HepG2 (cell line): ENCODE results near the gene B3GNT2. TPM values are rescaled to one million over a fixed set of nuclear protein-coding genes. Genes with fewer than 3 reads are reported as not detected.

Experiments used
- ATAC-seq: fragments of 200-7000 bp; cut with Tn5 transposase; 3 replicates; pipeline ENCODE4 v1.9.1; 2020; ENCODE audit warnings: mild to moderate bottlenecking, moderate library complexity
- BruUV-seq: library from RNA; stranded (reverse); fragments of 400-500 nt; replicated peaks from 2 replicates; lab custom pipeline; 2021; lab: Mats Ljungman, UMichigan
- CTCF ChIA-PET: fragments of 300-600 bp; formaldehyde crosslinking; extraction: SDS; loops from one replicate; lab custom pipeline; 2021; ENCODE audit warnings: low total read pairs, inconsistent platforms, low intra/inter-chr PET ratio; lab: Yijun Ruan, JAX
- POLR2A ChIA-PET: fragments of 350-600 bp; sonication (Branson Sonifier 250); formaldehyde crosslinking; loops from one replicate; lab custom pipeline; 2020; ENCODE audit warnings: antibody characterized with exemption, inconsistent platforms; lab: Yijun Ruan, JAX
- DNase-seq: peaks from one replicate; pipeline ENCODE4 v3.0.0-alpha.2; 2015; ENCODE audit warnings: low spot score
- FAIRE-seq: peaks from 3 replicates; lab custom pipeline; 2011; peaks lifted over from hg19 to GRCh38; lab: Jason Lieb, UNC
- H2AFZ ChIP-seq: one replicate; pipeline ENCODE4 v1.6.1; 2011; ENCODE audit warnings: low read length, inconsistent platforms
- H3K27ac ChIP-seq: fragments of 300-600 bp; 3 replicates; pipeline ENCODE4 v1.8.0; 2011; ENCODE audit warnings: mixed run types, mild to moderate bottlenecking, mixed read lengths, low read length, inconsistent platforms; ENCODE audit not compliant: insufficient read depth; ENCODE audit errors: extremely low read length
- H3K27me3 ChIP-seq, 2 experiments: fragments of 200-600 bp in 1 of 2; 2 replicates in 1 of 2; 3 replicates in 1 of 2; pipeline versions ENCODE4 v1.6.0 to v1.8.0; 2011; ENCODE audit warnings: low read length in 2 of 2, mild to moderate bottlenecking in 2 of 2, moderate library complexity in 2 of 2, inconsistent platforms in 1 of 2; ENCODE audit not compliant: insufficient read depth in 2 of 2, control insufficient read depth in 1 of 2
- H3K36me3 ChIP-seq, 2 experiments: fragments of 200-600 bp in 1 of 2; replicated peaks in 1 of 2; 2 replicates in 1 of 2; 3 replicates in 1 of 2; pipeline versions ENCODE4 v1.5.1 to v1.8.0; 2011; ENCODE audit warnings: low read length in 2 of 2, inconsistent platforms in 1 of 2; ENCODE audit not compliant: insufficient read depth in 2 of 2, control insufficient read depth in 1 of 2
- H3K4me1 ChIP-seq: 2 replicates; pipeline ENCODE4 v1.5.1; 2012; ENCODE audit warnings: low read length, inconsistent platforms; ENCODE audit not compliant: insufficient read depth
- H3K4me2 ChIP-seq: 2 replicates; pipeline ENCODE4 v1.6.0; 2011; ENCODE audit warnings: low read depth, low read length, inconsistent platforms
- H3K4me3 ChIP-seq, 3 experiments: fragments of 200-600 bp in 1 of 3; sonication (generic), shearing (Covaris generic) in 1 of 3; replicated peaks in 1 of 3; 2 replicates each; pipeline ENCODE4 v1.5.1; 2011 to 2016; ENCODE audit warnings: low read length in 3 of 3, inconsistent platforms in 2 of 3, low read depth in 2 of 3, mild to moderate bottlenecking in 2 of 3, control low read depth in 1 of 3, mixed read lengths in 1 of 3; ENCODE audit not compliant: insufficient read depth in 1 of 3
- H3K79me2 ChIP-seq: one replicate; pipeline ENCODE4 v1.6.1; 2011; ENCODE audit warnings: low read length, inconsistent platforms; ENCODE audit not compliant: insufficient read depth
- H3K9ac ChIP-seq: 2 replicates; pipeline ENCODE4 v1.6.0; 2011; ENCODE audit warnings: mild to moderate bottlenecking, low read depth, low read length, inconsistent platforms; ENCODE audit not compliant: insufficient read depth
- H3K9me3 ChIP-seq: 2 replicates; pipeline ENCODE4 v1.5.1; 2012; ENCODE audit warnings: mild to moderate bottlenecking, low read length
- H4K20me1 ChIP-seq: 2 replicates; pipeline ENCODE4 v1.6.0; 2011; ENCODE audit warnings: inconsistent platforms, mild to moderate bottlenecking, low read length, moderate library complexity; ENCODE audit not compliant: insufficient read depth
- CTCF ChIP-seq: sonication (generic); formaldehyde crosslinking; IDR thresholded peaks from 2 replicates; pipeline ENCODE4 v1.5.0; 2020; ENCODE audit warnings: mild to moderate bottlenecking, missing genetic modification reagents, moderate library complexity
- DMTF1 ChIP-seq: sonication (generic); formaldehyde crosslinking; IDR thresholded peaks from 2 replicates; pipeline ENCODE4 v1.4.0; 2020; ENCODE audit warnings: mild to moderate bottlenecking, missing genetic modification reagents
- E2F2 ChIP-seq: sonication (generic); formaldehyde crosslinking; IDR thresholded peaks from 2 replicates; pipeline ENCODE4 v1.4.0; 2020; ENCODE audit warnings: missing genetic modification reagents, borderline replicate concordance
- YEATS2 ChIP-seq: sonication (generic); formaldehyde crosslinking; IDR thresholded peaks from 2 replicates; pipeline ENCODE4 v1.4.0; 2020; ENCODE audit warnings: missing genetic modification reagents, borderline replicate concordance
- ZBTB42 ChIP-seq: sonication (generic); formaldehyde crosslinking; IDR thresholded peaks from 2 replicates; pipeline ENCODE4 v1.5.0; 2020; ENCODE audit warnings: mild to moderate bottlenecking, missing genetic modification reagents
- ZC3H13 ChIP-seq: sonication (generic); formaldehyde crosslinking; IDR thresholded peaks from 2 replicates; pipeline ENCODE4 v1.8.1; 2023; ENCODE audit warnings: mild to moderate bottlenecking, missing genetic modification reagents, moderate library complexity
- ZNF329 ChIP-seq: sonication (generic); formaldehyde crosslinking; IDR thresholded peaks from 2 replicates; pipeline ENCODE4 v1.9.0; 2021; ENCODE audit warnings: low read depth, mild to moderate bottlenecking, missing genetic modification reagents
- ZNF354B ChIP-seq: sonication (generic); formaldehyde crosslinking; IDR thresholded peaks from 2 replicates; pipeline ENCODE4 v1.8.0; 2022; ENCODE audit warnings: mild to moderate bottlenecking, missing genetic modification reagents
- ZNF451 ChIP-seq: sonication (generic); formaldehyde crosslinking; IDR thresholded peaks from 2 replicates; pipeline ENCODE4 v1.5.0; 2020; ENCODE audit warnings: mild to moderate bottlenecking, missing genetic modification reagents
- WGBS: methylation state at CpG from one replicate; pipeline ENCODE4 v1.1.6; 2017; ENCODE audit warnings: low lambda C conversion rate; 5-methylcytosine and 5-hydroxymethylcytosine counted together
- in situ Hi-C: cut with HindIII; loops from 2 replicates; pipeline ENCODE4 v1.10.0; 2017; ENCODE audit warnings: low pct_unique_long_range_greater_than_20kb; ENCODE audit not compliant: extremely low pct_ligation_motif_present
- intact Hi-C: fragments of 100-400 bp; cut with micrococcal nuclease; formaldehyde crosslinking; loops from one replicate; pipeline ENCODE4 v1.10.0; 2022; ENCODE audit not compliant: unreplicated experiment
- polyA plus RNA-seq, 8 experiments: library from polyadenylated mRNA; depleted of rRNA in 3 of 8; stranded (reverse) in 7 of 8; unstranded in 1 of 8; fragments of >200 nt; fragmentation: Illumina TruSeq in 4 of 8; extraction: Trizol in 4 of 8; gene quantifications; 2 replicates each; pipeline versions ENCODE4 v1.2.1 to v1.2.3, GENCODE V29; 2011 to 2016; ENCODE audit warnings: low read depth in 4 of 8, missing spikeins in 1 of 8, mixed read lengths in 1 of 8; ENCODE audit not compliant: insufficient read depth in 1 of 8
- total RNA-seq, 5 experiments: library from RNA; depleted of rRNA; stranded (reverse); fragments of >200 nt; fragmentation: Illumina TruSeq; extraction: Trizol; gene quantifications; 2 replicates each; pipeline ENCODE4 v1.2.3, GENCODE V29; 2016; ENCODE audit warnings: low read depth in 1 of 5

Gene B3GNT2
- total and polyA plus RNA-seq, 2 of the 13 experiments (the other 11 are each of a cell fraction or from before 2014, with no cell fraction given), result 26.3 to 28.5 TPM

GRCh38 chr2:62150597-62151305, 45.2 kb upstream of the B3GNT2 start:
- in situ Hi-C loops (no loop called here), intact Hi-C loops (no loop called here)
- no peak for FAIRE-seq
- H4K20me1 ChIP-seq, result no peaks in the 10 kb centered on the region
- ATAC-seq, result no peak
- H3K27me3 ChIP-seq, result no peaks in the 10 kb centered on the region
- POLR2A ChIA-PET, result no interaction called here
- no peak overlapping the region for H3K9ac ChIP-seq
- H3K27ac ChIP-seq, result no peak overlapping the region
- no peak for TF ChIP-seq ZNF451
- TF ChIP-seq ZNF354B, result no peak
- TF ChIP-seq YEATS2, result no peak
- TF ChIP-seq ZC3H13 (CRISPR knock-in tag), result no peak
- no peak for TF ChIP-seq ZNF329
- TF ChIP-seq CTCF (CRISPR knock-in tag), result no peak
- TF ChIP-seq DMTF1 (CRISPR knock-in tag), result no peak
- no peak for TF ChIP-seq ZBTB42 (CRISPR knock-in tag)
- TF ChIP-seq E2F2 (CRISPR knock-in tag), result no peak
- WGBS, result 86% methylated on average over 6 of the region's 6 CpGs
- no peaks in the 10 kb centered on the region for H3K79me2 ChIP-seq
- H3K4me1 ChIP-seq, result peaks cover 10% of the 10 kb centered on the region
- no peak for DNase-seq
- H3K4me2 ChIP-seq, result no peak overlapping the region
- H3K36me3 ChIP-seq, result no peaks in the 10 kb centered on the region
- CTCF ChIA-PET, result no interaction called here
- H3K4me3 ChIP-seq, result no peak overlapping the region
- H2AFZ ChIP-seq, result no peak overlapping the region
- no peaks in the 10 kb centered on the region for H3K9me3 ChIP-seq
- BruUV-seq, result no TSS peak
